GM21528 (cell line): ENCODE measurements around the gene ARL8A.
"Not testable (repeated sequence)": the region's sequence is repeated elsewhere in the genome, so short reads cannot be mapped to it uniquely, and the experiment has no call there.

Experiments
- ATAC-seq: cut with Tn5 transposase; IDR thresholded peaks from one replicate; pipeline ENCODE4 v1.9.1; 2021; ENCODE audit warnings: mild to moderate bottlenecking, moderate library complexity; ENCODE audit not compliant: unreplicated experiment, low FRiP score

Gene ARL8A

DNA sequence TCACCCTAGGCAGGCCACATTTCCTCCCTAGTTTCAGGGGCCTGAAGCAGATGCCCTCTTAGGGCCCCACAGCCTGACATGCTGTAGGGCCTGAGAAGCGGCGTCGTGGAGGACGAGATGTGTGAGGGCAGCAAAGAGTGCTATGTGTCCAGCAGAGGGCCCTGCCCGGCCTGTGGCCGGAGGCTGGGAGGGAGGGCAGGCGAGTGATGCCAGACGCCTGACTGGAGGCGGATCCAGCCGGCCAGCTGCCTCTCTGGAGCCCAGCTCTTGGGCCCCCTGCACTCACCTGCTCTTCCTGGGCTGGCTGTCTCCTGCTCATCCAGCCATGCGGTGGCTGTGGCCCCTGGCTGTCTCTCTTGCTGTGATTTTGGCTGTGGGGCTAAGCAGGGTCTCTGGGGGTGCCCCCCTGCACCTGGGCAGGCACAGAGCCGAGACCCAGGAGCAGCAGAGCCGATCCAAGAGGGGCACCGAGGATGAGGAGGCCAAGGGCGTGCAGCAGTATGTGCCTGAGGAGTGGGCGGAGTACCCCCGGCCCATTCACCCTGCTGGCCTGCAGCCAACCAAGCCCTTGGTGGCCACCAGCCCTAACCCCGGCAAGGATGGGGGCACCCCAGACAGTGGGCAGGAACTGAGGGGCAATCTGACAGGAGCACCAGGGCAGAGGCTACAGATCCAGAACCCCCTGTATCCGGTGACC lies 21.8 kb downstream of the ARL8A start, which contains the start of gene GPR37L1:
TSS of gene GPR37L1 (plus strand) at position 279 of the 697 bp plus-strand sequence. CDS start at position 326, 47 bp downstream.
- no peak for ATAC-seq

DNA sequence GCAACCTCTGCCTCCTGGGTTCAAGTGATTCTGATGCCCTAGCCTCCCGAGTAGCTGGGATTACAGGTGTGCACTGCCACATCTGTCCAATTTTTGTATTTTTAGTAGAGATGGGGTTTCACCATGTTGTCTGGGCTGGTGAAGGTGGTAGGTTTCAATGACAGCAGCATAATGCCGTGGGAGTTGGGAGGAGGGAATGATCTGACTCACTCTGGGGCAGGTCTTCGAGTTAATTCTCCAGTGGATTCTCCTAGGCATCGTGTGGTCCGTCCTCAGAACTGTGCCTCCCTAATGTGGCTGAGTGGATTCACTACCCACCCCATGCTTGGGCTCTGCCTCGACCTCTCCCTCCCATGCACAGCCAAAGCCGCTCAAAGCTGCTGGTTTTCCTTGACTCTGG lies 23.5 kb downstream of the ARL8A start:
- no peak for ATAC-seq

DNA sequence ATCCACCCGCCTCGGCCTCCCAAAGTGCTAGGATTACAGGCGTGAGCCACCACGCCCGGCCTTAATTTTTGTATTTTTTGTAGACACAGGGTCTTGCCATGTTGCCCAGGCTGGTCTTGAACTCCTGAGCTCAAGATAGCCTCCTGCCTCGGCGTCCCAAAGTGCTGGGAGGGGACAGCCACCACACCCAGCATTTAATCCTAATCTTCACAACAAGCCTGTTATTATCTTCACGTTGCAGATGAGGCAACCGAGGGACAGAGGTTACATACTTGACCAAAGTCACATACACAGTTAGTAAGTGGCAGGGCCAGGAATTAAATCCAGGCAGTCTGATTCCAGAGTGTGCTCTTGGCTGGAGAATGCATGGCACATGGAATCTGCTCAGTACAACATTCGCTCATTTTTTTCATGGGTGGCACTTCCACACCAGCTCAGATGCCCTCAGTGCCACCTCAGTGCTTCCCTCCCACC lies 26.6 kb downstream of the ARL8A start:
- ATAC-seq, result no peak

DNA sequence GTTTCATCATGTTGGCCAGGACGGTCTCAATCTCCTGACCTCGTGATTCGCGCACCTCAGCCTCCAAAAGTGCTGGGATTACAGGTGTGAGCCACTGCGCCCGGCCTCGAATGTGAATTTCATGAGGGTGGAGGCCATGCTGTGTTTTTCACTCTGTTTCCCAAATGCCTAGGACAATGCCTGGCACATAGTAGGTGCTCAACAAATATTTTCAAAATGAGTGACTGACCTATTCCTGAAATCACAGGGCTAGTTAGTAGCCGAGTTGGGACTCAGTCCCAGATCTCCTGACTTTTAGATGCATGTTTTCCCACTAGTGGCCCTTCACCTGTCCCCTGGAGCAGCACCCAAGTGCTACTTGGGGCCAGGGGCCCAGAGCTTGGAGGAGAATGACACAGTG lies 28.2 kb downstream of the ARL8A start:
- no peak for ATAC-seq

DNA sequence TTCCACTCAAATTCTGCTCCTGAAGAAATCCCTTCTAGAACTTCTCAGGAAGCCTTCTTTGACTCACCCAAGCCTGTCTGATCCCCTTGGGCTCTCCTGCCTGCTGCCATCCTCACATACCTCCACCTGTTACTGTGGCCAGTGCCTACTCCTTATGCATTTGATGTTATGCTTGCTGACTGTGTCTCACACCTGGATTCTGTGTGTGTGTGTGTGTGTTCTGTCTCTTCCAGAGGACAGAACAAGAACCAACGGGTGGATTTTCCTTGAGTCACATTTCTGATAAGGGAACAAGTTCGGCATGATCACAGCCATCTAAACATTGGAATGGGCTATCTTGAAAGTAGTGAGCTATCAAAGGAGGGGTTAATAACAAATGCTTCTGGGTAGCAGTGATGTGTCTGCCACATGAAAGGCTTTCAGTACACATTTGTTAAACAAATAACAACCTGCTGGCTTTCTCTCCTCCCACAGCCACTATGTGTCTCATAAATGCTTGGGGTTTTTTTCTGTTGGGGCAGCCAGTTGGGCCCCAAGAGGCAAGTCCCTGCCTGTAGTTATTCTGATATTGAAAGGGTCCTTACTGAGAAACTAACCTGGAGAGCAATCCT lies 30.7 kb downstream of the ARL8A start:
- no peak for ATAC-seq

DNA sequence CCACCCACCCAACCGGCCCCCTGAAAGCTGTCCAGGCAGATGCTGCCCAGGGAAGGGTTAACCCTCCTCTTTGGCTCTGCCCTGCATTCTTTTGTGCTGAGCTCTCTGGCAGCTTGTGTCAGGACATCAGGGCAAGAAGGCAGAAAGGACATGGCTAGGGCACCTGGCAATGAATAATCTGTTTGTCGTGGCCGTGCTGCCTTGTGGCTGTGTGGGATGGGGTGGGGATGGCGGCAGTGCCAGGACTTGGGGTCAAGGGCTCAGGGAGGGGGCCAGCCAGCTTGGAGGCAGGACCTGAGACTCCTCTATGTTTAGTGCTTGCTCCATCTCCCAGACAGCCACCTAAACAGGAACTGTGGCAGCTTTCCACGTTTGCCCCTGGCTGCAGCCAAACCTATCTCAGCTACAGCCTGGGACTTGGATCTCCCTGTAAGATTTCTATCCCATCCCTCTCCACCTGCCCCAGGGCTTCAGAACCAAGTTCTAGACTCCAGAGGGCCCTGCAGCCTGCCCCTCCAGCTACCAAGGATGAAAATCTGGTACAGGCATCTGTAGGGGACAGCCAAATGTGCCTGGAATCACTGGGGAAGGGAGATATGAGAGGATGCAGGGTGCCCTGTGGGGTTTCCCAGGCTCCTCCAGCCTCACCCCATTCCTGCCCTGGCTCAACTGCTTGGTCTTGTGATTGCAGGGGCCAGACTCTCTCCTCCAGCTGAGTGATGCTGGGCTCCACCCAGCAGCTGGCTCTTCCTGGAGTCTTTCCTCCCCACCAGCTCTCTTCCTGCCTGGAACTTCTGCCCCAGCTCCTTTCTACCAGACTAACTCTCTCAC lies 31.5 kb downstream of the ARL8A start:
- ATAC-seq, result no peak

DNA sequence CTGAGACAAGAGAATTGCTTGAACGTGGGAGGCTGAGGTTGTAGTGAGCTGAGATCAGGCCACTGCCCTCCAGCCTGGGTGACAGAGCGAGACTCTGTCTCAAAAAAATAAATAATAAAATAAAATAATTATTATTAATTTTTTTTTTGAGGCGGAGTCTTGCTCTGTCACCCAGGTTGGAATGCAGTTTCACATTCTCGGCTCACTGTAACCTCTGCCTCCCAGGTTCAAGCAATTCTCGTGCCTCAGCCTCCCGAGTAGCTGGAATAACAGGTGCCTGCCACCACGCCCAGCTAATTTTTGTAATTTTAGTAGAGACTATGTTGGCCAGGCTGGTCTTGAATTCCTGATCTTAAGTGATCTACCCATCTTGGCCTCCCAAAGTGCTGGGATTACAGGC lies 32.9 kb downstream of the ARL8A start:
- not testable (repeated sequence) for ATAC-seq

DNA sequence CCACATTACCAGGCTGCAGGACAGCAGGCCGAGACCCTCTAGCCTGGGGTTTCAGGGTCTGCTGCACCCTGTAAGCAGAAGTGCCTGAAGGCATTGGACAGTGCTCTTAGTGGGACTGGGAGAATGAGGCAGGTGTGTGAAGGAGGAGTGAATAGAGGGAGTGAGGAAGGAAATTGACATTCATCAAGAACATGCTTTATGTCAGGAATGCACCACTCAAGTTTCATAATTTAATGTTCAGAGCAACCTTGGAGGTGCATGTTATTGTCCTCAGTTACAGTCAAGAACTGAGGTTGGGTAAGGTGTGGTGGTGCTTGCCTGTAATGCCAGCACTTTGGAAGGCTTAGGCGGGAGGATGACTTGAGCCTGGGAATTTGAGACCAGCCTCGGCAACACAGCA lies 33.6 kb downstream of the ARL8A start:
- ATAC-seq, result no peak

DNA sequence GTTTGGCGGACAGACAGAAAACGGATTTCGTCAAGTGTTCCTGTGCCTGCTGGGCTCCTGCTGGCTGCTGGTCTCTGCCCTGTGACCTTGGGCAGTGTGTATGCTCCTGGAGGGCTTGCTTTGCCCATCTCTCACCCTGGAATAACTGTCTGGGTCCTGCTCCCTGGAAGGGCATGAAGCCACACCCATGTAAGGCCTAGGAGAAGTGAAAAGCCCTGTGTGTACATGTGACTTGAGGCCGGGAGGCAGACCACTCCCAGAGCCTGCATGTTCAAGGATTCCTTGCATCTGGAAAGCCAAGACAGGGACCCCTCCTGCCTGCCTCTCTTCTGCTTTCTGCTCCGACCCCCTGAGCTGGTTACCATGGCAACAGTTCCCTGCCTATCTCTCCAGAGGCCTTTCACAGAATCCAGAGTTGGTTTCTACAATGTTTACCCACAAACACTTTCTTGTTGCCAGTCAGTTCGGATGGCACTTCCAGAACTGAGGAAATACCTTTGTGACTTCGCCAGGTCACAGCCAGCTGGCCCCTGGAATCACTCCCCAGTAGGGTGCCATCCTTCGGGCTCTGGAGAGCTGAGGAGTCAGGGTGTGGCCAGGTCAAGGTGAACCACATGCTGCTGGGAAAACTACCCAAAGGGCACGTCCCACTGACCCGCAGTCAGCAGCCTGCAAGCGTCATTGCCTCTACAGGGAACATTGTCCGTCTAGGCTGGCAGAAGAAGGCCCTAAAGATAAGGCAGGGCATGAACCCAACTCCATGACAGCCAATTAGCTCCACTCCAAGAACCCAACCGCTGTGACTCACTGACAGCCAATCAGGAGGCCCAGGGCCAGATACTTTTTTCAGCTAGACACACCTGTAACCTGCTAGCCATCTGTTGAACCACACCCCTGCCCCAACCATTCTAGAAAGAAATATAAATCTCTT lies 36.5 kb downstream of the ARL8A start:
- ATAC-seq, result no peak

DNA sequence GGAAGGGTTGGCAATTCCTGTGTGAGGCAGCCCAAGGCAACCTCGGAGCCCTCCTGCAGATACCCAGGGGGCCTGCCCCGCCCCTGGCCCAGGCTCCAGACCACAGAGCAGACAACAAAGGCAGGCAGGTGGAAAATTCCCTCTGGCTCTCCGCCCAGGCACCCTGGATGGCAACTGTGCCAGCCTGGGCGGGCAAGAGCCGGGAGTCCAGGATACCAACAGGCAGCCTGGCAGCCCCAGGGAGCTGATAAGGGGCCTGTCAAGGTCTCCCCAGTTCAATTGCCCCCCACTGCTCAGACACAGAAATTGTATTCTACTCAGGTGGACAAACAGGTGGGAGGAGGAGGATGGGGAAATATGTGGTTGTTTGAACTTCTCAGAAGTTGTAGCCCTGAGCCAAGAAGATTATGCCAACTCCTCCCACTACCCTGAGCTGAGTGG lies 37.2 kb downstream of the ARL8A start:
- no peak for ATAC-seq

DNA sequence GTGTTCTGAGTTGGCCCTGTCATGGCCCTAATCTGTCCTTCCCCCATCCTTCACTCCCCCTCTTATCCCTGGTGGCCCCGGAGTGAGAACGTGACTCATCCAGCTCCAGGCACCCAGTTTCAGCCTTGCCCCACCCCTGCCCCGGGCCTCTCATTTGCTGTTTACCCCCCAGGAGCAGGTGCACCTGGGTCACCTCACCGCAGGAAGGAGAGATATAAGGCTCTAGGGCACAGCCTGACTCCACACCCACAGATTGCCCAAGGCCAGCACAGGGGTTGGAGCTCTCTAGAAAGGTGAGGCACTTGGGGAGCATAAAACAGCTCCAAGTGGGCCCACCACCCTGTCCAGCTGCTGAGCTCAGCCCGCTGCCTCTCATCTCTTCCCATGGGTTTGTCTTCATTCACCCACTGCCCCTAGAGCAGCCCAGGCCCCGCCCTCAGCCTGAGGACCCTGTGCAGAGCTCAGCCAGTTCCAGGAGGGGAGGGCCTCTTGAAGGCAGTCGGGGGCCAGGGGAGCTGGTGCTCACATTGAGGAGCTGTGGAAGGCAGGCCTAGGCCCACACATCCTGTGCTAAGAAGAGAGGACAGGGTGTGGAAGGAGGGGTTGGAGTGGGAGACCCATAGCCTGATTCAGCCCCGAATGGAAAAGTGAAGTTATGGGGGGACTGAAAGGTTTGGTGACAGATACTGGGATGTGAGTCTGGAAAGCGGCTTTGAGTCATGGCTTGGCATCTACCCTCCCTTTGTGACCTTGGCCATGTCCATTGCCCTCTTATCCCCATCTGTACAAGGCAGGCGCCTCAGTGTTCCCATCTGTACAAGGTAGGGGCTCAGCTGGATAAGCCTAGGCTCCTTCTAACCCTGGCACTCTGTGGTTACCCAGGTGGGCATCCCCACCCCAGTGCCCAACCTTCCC lies 37.9 kb downstream of the ARL8A start:
- no peak for ATAC-seq

DNA sequence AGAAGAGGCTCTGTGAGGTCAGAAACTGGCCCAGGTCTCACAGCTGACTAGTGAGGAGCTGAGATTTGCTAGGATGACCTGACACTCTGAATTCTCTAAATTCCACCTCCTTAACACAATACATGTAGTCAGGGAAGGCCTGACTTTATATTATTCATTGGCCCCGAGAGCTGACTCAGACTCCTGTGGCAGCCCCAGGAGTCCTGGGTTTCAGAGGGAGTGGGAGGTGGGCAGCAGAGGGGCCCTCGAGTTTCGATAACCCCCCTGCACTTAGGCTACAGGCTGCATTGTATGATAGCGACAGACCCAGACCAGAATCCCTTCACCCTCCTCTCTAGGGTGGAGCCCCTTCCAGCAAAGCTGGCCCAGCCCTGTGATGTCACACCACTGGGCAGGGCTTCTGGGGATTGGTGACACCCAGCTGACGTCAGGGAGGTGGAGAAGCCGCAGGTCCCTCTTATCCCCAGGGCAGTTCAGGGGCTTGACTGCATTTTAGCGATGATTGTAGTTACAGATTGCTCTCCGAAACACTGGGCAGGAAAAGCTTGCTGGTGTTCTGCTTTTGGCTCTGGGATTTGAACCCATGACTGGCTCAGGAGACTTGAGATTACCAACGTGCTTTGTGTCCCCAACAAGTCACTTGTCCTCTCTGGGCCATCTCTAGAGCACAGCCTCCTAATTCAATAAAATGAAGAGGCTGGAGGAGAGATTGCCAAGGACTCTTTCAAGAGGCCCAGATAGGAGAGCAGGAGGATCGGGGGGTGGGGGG lies 38.8 kb downstream of the ARL8A start:
- ATAC-seq, result no peak

DNA sequence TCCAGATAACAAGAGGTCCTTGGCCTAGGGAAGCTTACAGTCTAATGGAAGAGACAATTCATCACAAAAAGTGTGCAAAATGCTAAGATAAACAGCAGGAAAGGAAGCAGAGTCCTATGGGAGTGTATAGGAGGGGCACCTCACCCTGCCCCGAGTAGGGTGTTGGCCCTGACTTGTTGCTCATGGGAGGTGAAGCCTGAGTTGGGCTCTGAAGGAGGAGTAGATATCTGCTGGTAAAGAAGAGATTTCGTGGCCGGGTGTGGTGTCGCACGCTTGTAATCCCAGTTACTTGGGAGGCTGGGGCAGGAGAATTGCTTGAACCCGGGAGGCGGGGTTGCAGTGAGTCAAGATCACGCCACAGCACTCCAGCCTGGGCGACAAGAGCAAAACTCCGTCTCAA lies 40.5 kb downstream of the ARL8A start:
- no peak for ATAC-seq

DNA sequence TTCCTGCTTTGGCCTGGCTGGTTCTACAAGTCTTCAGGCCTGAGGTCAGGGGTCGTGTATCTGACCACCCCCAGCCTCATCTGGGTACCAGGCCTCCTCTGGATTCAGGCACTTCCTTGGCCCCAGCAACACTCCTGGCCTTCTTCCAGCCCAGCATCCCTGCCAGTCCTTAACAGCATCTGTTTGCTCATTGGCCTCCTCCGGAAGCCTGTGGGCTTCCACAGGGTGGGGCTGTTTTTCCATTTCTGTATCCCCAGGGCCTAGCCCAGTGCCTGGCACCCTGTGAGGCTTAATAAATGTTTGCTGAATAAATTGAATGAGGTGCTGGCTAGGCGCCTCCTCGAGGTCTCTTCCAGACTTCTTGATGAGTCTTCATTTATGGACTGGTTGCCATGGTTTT lies 43.4 kb downstream of the ARL8A start:
- no peak for ATAC-seq

DNA sequence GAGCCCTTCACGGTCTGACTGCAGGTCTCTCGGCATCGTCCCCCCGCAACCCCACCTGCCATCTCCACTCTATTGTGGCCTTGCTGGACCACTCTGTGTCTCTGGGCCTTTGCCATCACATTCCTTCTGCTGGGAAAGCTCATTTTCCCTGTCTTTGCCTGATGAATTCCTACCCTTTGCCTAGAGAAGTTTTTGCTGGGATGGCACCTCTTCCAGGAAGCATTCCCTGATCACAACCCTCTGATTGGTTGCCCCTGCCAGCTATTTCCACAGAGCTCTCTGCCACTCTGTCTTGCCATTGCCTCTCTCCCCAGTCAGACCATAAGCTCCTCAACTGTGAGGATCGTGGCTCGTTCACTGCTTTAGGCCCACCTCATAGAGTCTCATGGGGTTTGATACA lies 50.7 kb downstream of the ARL8A start:
- ATAC-seq, result no peak

DNA sequence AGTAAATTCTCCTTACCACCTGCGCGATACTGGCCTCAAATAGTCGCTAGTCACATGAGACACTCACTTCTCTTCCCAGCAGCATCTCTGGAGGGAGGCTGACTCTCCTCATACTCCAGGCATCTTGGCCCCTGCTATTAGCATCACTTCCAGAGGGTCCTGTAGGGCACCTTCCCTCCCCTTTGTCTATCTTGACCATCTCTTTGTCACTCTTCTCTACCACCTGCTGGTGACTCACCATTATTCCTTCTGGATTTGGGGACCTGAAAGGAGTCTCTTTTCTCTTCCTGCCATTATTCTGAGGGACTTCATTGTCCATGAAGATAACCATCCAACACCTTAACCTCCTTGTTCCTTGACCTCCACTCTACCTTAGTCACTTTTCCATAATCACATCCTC lies 53.5 kb downstream of the ARL8A start:
- no peak for ATAC-seq

DNA sequence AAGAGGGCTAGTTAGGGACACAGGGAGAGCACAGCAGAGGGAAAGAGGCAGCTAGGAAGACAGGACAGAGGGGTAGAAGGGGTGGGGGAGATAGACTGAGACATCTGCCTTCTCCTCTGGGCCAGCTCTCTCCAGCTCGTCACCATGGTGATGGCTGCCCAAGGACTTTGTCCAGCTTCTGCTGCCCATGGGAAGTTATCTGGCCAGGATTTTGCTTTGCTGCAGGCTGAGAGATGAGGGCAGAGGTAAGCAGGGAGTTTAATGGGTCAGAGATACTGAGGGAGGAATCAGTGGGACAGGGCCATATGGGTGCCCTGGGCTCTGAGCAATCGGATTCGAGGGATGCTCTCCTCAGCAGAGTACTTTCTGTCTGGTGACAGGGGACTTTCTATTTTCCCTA lies 56.3 kb downstream of the ARL8A start:
- ATAC-seq, result no peak

DNA sequence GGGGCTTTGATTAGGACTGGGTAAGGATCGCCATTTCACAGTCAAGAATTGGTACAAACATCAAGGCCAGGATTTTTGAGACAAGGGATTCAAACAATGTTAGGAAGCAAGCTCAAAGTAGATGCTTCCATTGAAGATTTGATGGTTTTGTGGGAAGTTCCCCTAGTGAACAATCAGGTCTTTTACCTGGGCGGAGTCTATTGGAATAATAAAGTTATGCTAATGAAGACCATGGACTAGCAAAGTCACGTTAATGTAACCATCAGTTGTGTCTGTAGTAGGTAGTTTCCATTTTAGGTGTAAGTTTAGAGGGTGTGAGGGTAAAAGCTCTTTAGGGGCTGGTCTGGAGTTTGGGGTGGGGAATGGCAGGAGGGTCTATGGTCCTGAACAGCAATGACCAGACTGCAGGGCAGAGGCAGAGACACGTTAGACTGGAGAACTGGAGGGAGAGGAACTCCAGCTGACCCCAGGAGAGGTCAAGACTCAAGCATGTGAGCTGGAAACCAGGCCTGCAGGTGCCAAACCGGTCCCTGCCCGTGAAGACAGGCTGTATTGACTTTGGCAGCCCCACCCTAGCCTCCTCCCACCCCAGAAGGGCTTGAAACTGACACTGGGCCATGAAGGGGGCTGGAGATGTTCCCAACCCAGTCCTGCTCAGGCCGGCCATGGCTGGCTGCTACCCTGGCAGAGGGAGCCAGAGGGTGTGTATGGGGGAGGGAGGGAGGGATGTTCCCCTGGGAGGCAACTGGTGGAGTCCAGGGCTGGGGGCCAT lies 57.8 kb downstream of the ARL8A start:
- ATAC-seq, result no peak
